Urinary bladder (tissue), 4 donors: ENCODE results near the gene UST. TPM values are rescaled to one million over a fixed set of nuclear protein-coding genes. Genes with fewer than 3 reads are reported as not detected.

Experiments used
- DNase-seq: peaks from one replicate; pipeline ENCODE4 v3.0.0-alpha.2; 2015; ENCODE audit errors: extremely low spot score
- H3K27ac ChIP-seq: one replicate; pipeline ENCODE4 v1.5.1; 2013; ENCODE audit warnings: low read depth, mild to moderate bottlenecking, moderate library complexity
- H3K36me3 ChIP-seq: one replicate; pipeline ENCODE4 v1.6.1; 2013; ENCODE audit warnings: mild to moderate bottlenecking, moderate library complexity; ENCODE audit not compliant: insufficient read depth
- H3K4me1 ChIP-seq: one replicate; pipeline ENCODE4 v1.6.1; 2013; ENCODE audit warnings: mild to moderate bottlenecking, moderate library complexity; ENCODE audit not compliant: insufficient read depth
- H3K4me3 ChIP-seq: one replicate; pipeline ENCODE4 v1.5.1; 2013; ENCODE audit warnings: low read depth, low read length
- WGBS: extraction: QIAGEN DNeasy Blood & Tissue Kit; methylation state at CpG from one replicate; pipeline ENCODE4 v1.1.7; 2013; 5-methylcytosine and 5-hydroxymethylcytosine counted together
- polyA plus RNA-seq: library from polyadenylated mRNA; stranded (reverse); fragments of 200-250 nt; gene quantifications from one replicate; pipeline ENCODE4 v1.2.3, GENCODE V29; 2013
- total RNA-seq: library from RNA; depleted of rRNA; stranded (reverse); fragments of >200 nt; gene quantifications from one replicate; pipeline ENCODE4 v1.2.3, GENCODE V29; 2014
- donor health status: healthy with polysubstance abuse.
- donor health status: healthy.

UST gene, protein sequence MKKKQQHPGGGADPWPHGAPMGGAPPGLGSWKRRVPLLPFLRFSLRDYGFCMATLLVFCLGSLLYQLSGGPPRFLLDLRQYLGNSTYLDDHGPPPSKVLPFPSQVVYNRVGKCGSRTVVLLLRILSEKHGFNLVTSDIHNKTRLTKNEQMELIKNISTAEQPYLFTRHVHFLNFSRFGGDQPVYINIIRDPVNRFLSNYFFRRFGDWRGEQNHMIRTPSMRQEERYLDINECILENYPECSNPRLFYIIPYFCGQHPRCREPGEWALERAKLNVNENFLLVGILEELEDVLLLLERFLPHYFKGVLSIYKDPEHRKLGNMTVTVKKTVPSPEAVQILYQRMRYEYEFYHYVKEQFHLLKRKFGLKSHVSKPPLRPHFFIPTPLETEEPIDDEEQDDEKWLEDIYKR
- total RNA-seq = 27.8 TPM
- polyA plus RNA-seq = 12.4 TPM

DNA sequence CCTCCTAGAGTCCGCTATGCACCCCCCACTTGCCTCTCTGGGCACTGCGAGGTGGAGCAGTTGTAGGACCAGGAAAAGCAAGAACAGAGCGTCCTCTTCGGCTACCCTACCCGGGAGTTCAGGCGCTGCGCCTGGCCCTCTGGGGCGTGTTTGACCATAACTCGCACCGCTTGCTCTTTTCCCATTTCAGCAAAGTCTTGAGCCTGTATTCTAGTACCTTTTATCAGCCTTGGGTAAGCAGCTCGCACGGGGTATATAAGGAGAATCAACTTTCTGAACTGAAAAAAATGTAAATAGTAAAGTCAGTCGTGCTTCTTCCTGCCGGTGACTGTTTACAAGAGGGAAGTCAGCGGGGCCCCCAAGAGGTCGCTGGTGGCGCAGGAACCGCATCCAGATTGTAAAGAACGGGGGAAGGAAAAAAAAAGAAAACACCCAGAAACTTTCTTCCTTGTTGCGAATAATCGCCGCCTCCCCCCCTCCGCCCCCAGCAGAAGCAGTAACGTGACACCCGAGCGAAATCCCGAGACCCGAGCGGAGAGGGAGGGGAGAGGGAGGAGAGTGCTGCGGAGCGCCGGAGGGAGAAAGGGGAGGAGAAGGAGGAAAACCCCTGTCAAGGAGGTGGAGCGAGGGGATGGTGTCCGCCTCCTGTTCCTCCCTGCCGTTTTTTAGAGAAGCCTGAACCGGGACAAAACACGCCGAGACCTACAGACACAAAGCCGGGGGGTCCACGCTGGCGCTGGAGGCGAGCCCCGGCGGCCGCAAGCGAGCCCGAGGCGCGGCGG is at the start of gene UST:
Gene UST, plus strand, starts transcription at position 668 of the 782 bp plus-strand sequence. CDS start 401 bp downstream, outside the sequence.
- under 1% methylated on average over 50 of the region's 50 CpGs for WGBS
- Histone ChIP-seq H3K27ac (peak within 1 kb of the TSS; percentile 76), H3K4me1 (no peaks in the 10 kb centered on the region), H3K4me3 (peak within 1 kb of the TSS; percentile 70), H3K36me3 (no peaks in the 10 kb centered on the region)
- peak; percentile 91 for DNase-seq

DNA sequence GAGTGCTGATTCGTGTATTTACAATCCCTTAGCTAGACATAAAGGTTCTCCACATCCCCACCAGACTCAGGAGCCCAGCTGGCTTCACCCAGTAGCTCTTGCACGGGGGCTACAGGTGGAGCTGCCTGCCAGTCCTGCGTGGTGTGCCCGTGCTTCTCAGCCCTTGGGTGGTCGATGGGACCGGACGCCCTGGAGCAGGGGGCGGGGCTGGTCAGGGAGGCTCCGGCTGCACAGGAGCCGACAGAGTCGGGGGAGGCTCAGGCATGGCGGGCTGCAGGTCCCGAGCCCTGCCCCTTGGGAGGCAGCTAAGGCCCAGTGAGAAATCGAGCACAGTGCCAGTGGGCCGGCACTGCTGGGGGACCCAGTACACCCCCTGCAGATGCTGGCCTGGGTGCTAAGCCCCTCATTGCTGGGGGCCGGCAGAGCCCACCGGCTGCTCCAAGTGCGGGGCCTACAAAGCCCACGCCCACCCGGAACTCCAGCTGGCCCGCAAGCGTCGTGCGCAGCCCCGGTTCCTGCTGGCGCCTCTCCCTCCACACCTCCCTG is 48.9 kb upstream of the UST start:
- Histone ChIP-seq H3K36me3 (no peaks in the 10 kb centered on the region), H3K4me1 (no peaks in the 10 kb centered on the region), H3K27ac (no peak overlapping the region), H3K4me3 (no peak overlapping the region)
- no peak for DNase-seq
- WGBS = 95% methylated on average over 26 of the region's 26 CpGs

DNA sequence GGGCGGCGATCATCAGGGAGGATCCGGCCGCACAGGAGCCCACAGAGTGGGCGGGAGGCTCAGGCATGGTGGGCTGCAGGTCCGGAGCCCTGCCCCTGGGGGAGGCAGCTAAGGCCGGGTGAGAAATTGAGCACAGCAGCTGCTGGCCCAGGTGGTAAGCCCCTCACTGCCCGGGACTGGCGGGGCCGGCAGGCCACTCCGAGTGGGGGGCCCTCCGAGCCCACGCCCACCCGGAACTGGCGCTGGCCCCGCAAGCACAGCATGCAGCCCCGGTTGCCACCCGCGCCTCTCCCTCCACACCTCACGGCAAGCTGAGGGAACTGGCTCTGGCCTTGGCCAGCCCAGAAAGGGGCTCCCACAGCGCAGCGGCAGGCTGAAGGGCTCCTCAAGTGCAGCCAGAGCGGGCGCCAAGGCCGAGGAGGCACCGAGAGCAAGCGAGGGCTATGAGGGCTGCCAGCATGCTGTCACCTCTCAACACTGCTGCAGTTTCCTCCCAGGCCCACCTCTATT is 48.1 kb upstream of the UST start:
- 95% methylated on average over 27 of the region's 27 CpGs for WGBS
- no peak for DNase-seq

GRCh38 chr6:148700047-148700715 is 46.6 kb upstream of the UST start:
- no peak overlapping the region for H3K4me3 ChIP-seq
- H3K36me3 ChIP-seq = no peaks in the 10 kb centered on the region
- no peaks in the 10 kb centered on the region for H3K4me1 ChIP-seq
- 49% methylated on average over 2 of the region's 2 CpGs for WGBS
- DNase-seq = no peak
- no peak overlapping the region for H3K27ac ChIP-seq

More for the DNA sequence above, 48.1 kb upstream of the UST start:
- Histone ChIP-seq H3K4me3 (no peak overlapping the region), H3K4me1 (no peaks in the 10 kb centered on the region), H3K36me3 (no peaks in the 10 kb centered on the region), H3K27ac (no peak overlapping the region)

DNA sequence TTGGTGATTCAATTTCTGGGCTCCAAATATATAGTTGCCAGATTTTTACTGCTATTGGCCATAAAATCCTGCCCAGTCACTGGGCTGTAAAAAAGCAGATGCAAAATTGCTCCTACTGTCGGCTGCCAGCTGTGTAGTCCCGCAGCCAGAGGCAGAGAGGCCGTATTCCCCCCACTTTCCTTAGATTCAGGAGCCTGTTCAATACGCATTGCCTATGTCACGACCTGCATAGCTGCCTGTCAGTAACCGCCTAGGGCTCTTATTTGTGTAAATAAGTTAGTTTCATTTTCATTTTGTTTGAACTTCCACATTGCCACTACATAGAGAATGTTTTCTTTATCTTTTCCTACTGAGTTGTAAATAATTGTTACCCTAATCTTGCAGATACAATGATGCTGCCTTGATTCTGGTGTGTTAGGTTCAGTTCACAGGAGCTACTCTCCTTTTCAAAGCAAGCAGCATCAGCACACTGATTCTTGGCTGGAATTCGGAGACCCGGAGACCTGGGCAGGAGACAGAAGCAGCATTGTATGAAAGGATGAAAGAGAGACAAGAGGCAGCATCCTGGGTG is 46.0 kb upstream of the UST start:
- H3K4me3 ChIP-seq = peak overlapping the region; percentile 14
- no peak overlapping the region for H3K27ac ChIP-seq
- no peak for DNase-seq
- WGBS = 26% methylated on average over 8 of the region's 8 CpGs
- H3K36me3 ChIP-seq = no peaks in the 10 kb centered on the region
- H3K4me1 ChIP-seq = no peaks in the 10 kb centered on the region

GRCh38 chr6:148701375-148701774 is 45.5 kb upstream of the UST start:
- DNase-seq = no peak
- H3K4me3 ChIP-seq = peak overlapping the region; percentile 14
- no peaks in the 10 kb centered on the region for H3K4me1 ChIP-seq
- WGBS = 82% methylated on average over 3 of the region's 3 CpGs
- no peak overlapping the region for H3K27ac ChIP-seq
- no peaks in the 10 kb centered on the region for H3K36me3 ChIP-seq

GRCh38 chr6:148703900-148704299 is 42.9 kb upstream of the UST start:
- WGBS = 76% methylated on average over 2 of the region's 2 CpGs
- no peak for DNase-seq
- H3K4me1 ChIP-seq = no peaks in the 10 kb centered on the region
- no peak overlapping the region for H3K4me3 ChIP-seq
- H3K36me3 ChIP-seq = no peaks in the 10 kb centered on the region
- H3K27ac ChIP-seq = no peak overlapping the region

GRCh38 chr6:148704400-148705246 is 42.2 kb upstream of the UST start:
- Histone ChIP-seq H3K27ac (no peak overlapping the region), H3K4me1 (no peaks in the 10 kb centered on the region), H3K4me3 (no peak overlapping the region), H3K36me3 (no peaks in the 10 kb centered on the region)
- 89% methylated on average over 7 of the region's 7 CpGs for WGBS
- no peak for DNase-seq

- H3K27ac ChIP-seq = no peak overlapping the region
- H3K4me1 ChIP-seq = no peaks in the 10 kb centered on the region
- no peak overlapping the region for H3K4me3 ChIP-seq
- 76% methylated on average over 1 of the region's 1 CpG for WGBS
- no peaks in the 10 kb centered on the region for H3K36me3 ChIP-seq
- no peak for DNase-seq
Measured at GRCh38 chr6:148708707-148709106, 38.1 kb upstream of the UST start.

DNA sequence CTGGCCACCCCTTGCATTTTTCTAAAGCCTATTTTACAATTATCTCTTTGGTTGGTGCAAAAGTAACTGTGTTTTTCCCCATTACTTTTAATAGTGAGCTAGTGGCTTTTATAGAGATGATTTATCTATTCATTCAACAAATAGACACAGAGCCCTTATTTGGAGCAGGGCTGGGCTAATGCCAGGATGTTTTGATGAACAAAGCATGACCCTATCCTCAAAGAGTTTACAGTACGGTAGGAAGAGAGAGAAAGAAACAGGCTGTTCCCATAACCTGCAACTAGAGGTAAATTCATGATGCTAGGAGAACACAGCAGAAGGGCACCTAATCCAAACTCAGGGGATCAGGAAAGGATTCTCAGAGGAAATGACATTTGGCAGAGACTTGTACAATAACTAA is 37.3 kb upstream of the UST start:
- no peak for DNase-seq
- no peak overlapping the region for H3K27ac ChIP-seq
- WGBS = 11% methylated on average over 1 of the region's 1 CpG
- H3K4me1 ChIP-seq = no peaks in the 10 kb centered on the region
- no peak overlapping the region for H3K4me3 ChIP-seq
- no peaks in the 10 kb centered on the region for H3K36me3 ChIP-seq

DNA sequence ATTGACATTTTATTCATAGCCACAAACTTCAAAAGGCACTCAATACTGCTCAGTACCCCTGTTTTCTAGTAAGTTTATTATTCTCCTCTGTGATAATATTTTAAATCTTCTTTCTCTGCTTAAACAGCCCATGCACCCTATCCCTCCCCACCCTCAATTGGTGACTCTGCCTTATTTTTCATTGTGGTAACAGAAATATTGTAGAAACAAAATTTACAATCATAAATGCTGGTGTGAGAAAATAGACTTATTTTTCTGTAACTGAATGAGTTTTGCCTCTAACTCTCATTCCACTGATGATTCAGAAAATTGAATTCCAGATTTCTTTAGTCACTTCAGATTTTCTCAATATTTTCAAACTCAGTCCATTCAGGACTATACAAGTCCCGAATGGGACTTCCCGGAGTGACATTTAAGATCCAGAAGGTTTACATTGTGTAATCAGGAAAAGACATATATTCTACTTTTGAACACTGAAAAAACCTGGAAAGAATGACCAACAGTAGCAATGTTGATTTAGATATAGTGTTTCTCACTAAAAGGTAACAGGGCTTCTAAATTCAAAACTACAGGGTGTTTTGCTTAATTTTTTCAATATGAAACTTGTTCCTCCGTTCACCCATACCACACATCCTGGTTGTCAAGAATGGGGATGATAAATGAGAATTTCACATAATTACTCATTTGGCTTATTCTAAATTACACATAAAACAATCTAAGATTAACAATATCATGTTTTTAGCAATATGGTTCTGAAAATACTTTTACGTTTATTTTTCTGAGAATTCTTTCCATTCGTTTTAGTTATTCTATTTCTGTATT is 34.8 kb upstream of the UST start:
- no peak for DNase-seq
- no peaks in the 10 kb centered on the region for H3K4me1 ChIP-seq
- no peak overlapping the region for H3K4me3 ChIP-seq
- H3K36me3 ChIP-seq = no peaks in the 10 kb centered on the region
- WGBS = 80% methylated on average over 5 of the region's 5 CpGs
- H3K27ac ChIP-seq = no peak overlapping the region
